ENCODE measurements around the gene CEACAM19.
"Not testable (repeated sequence)": the region's sequence is repeated elsewhere in the genome, so short reads cannot be mapped to it uniquely, and the experiment has no call there.

Gene CEACAM19

DNA sequence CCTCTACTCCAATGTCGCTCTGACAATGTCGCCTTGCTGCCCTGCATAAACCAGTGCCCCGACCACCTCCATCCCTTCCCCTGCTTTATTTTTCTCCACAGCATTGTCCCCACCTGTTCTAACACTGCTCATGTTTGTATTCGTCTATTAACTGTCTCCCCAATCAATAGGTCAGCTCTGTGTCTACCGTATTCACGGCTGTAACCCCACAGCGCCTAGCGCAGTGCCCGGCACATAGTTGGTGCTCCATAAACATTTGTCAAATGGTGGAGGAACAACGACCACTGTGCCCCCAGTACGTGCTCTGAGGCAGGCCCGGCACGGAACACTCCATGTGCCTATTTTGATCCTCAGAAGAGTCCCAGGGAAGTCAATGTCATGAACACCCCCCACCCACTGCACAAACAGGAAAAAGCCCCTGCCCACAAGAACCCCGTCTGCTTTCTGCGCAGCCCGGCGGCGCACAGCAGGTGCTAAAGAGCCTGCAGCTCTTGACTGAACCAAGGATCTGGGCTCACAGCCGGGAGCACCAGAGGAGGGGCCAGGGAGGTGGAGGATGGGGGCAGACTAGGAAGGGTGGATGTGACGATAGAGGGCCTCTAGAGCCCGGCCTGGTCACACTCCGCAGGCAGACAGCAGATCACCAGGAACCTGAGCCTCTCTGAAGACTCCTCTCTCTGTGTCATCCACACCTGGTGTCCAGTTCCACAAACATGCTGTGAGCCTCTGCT is 25.8 kb downstream of the CEACAM19 start:
- ATAC-seq, result no peak
- Mint-ChIP-seq H3K9me3 (no peaks in the 10 kb centered on the region), H3K27ac (peak overlapping the region; percentile 10), H3K4me3 (no peak overlapping the region), H3K4me1 (peaks cover 19% of the 10 kb centered on the region), H3K36me3 (ENCODE audit: low read depth) (no peaks in the 10 kb centered on the region), H3K27me3 (peaks cover 6% of the 10 kb centered on the region)
- no peak for DNase-seq

- Mint-ChIP-seq H3K27ac (no peak overlapping the region), H3K36me3 (ENCODE audit: low read depth) (no peaks in the 10 kb centered on the region), H3K4me1 (peaks cover 13% of the 10 kb centered on the region), H3K27me3 (peaks cover 6% of the 10 kb centered on the region), H3K4me3 (no peak overlapping the region), H3K9me3 (no peaks in the 10 kb centered on the region)
- DNase-seq, result no peak
- no peak for ATAC-seq
These were observed 26.4 kb downstream of the CEACAM19 start for GRCh38 chr19:44697670-44698034.

- no peaks in the 10 kb centered on the region for H3K36me3 Mint-ChIP-seq (ENCODE audit: low read depth)
- no peak within 1 kb of the TSS for H3K4me3 Mint-ChIP-seq
- DNase-seq (no peak), ATAC-seq (no peak)
- H3K4me1 Mint-ChIP-seq, result peaks cover 8% of the 10 kb centered on the region
- no peak within 1 kb of the TSS for H3K27ac Mint-ChIP-seq
- no peaks in the 10 kb centered on the region for H3K9me3 Mint-ChIP-seq
- peaks cover 6% of the 10 kb centered on the region for H3K27me3 Mint-ChIP-seq
These were observed 27.4 kb downstream of the CEACAM19 start, which contains the start of gene CEACAM16 for GRCh38 chr19:44698492-44699201. CEACAM16 (plus strand) TSS chr19:44699151; CDS start chr19:44701457, 2,306 bp downstream.

- Mint-ChIP-seq H3K27me3 (peaks cover 8% of the 10 kb centered on the region), H3K27ac (no peak overlapping the region), H3K9me3 (no peaks in the 10 kb centered on the region), H3K36me3 (ENCODE audit: low read depth) (no peaks in the 10 kb centered on the region), H3K4me1 (no peaks in the 10 kb centered on the region), H3K4me3 (no peak overlapping the region)
- DNase-seq (no peak), ATAC-seq (no peak)
These were observed 29.3 kb downstream of the CEACAM19 start for GRCh38 chr19:44700547-44700946.

GRCh38 chr19:44701228-44701627 is 29.9 kb downstream of the CEACAM19 start:
- Mint-ChIP-seq H3K4me1 (no peaks in the 10 kb centered on the region), H3K27me3 (peaks cover 8% of the 10 kb centered on the region), H3K4me3 (no peak overlapping the region), H3K36me3 (ENCODE audit: low read depth) (no peaks in the 10 kb centered on the region), H3K27ac (no peak overlapping the region), H3K9me3 (no peaks in the 10 kb centered on the region)
- DNase-seq, result no peak
- no peak for ATAC-seq

GRCh38 chr19:44702551-44703176 is 31.4 kb downstream of the CEACAM19 start:
- no peak for ATAC-seq
- Mint-ChIP-seq H3K27ac (no peak overlapping the region), H3K27me3 (peaks cover 2% of the 10 kb centered on the region), H3K4me1 (no peaks in the 10 kb centered on the region), H3K9me3 (no peaks in the 10 kb centered on the region), H3K36me3 (ENCODE audit: low read depth) (no peaks in the 10 kb centered on the region), H3K4me3 (no peak overlapping the region)
- DNase-seq, result no peak

DNA sequence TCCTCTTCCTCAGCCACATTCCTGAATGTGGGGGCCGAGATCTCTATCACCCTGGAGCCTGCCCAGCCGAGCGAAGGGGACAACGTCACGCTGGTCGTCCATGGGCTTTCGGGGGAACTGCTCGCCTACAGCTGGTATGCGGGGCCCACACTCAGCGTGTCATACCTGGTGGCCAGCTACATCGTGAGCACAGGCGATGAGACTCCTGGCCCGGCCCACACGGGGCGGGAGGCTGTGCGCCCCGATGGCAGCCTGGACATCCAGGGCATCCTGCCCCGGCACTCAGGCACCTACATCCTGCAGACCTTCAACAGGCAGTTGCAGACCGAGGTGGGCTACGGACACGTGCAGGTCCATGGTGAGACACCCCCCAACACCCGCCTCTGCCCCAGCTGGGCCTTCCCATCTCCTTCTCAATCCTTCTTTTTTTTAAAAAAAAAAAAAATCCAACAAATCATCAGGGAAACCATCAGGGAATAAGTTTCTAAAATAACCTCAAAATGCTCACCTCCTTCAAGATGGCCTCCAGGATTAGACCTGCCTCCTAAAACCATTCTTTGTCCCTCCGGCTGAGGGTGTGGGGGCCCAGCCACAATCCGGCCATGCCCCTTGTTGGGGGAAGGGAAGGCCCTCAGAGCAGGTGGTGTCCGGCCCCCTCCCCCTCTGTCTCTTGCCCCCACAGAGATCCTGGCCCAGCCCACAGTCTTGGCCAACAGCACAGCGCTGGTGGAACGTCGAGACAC is 32.2 kb downstream of the CEACAM19 start:
- H3K27me3 Mint-ChIP-seq, result peaks cover 2% of the 10 kb centered on the region
- no peaks in the 10 kb centered on the region for H3K9me3 Mint-ChIP-seq
- DNase-seq (no peak), ATAC-seq (no peak)
- H3K36me3 Mint-ChIP-seq (ENCODE audit: low read depth), result no peaks in the 10 kb centered on the region
- H3K27ac Mint-ChIP-seq, result no peak overlapping the region
- no peaks in the 10 kb centered on the region for H3K4me1 Mint-ChIP-seq
- H3K4me3 Mint-ChIP-seq, result no peak overlapping the region

GRCh38 chr19:44704982-44705381 is 33.7 kb downstream of the CEACAM19 start:
- Mint-ChIP-seq H3K4me3 (no peak overlapping the region), H3K27ac (no peak overlapping the region), H3K9me3 (no peaks in the 10 kb centered on the region), H3K4me1 (no peaks in the 10 kb centered on the region), H3K36me3 (ENCODE audit: low read depth) (no peaks in the 10 kb centered on the region), H3K27me3 (peaks cover 2% of the 10 kb centered on the region)
- ATAC-seq (no peak), DNase-seq (no peak)

- Mint-ChIP-seq H3K36me3 (ENCODE audit: low read depth) (no peaks in the 10 kb centered on the region), H3K4me3 (no peak overlapping the region)
These were observed 34.3 kb downstream of the CEACAM19 start for GRCh38 chr19:44705502-44706010.

DNA sequence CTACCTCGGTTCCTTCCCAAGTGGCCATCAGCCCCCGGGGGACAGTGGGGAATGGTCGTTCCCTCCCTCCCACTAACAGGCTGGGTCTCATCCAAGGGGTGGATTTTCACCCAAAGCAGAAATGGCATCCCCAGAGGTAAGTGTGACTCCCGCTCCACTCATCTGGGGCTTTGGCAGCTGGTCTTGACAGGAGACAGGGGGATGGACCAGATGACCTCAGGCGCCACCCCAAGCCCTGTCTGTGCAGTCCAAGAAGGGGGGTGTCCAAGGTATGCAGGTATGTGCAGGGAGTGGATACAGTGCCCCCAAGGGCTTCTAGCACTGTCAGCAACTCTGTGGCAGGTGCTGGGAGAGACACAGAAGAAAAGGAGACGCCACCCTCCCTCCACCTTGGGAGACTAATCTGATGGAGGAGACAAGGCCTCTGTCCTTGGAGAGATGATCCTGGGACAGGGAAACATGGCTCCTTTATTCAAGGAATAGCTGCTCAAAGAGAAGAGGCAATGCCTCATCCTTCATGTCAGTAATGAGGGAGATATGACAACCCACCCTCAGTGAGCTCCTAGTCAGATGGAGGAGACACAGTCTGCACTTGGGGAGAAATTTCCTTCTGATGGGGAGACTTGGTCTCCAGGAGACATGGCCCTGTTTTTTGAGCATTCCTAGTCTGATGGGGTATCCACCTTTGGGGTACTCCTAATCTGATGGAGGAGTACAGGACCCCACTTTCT is 35.4 kb downstream of the CEACAM19 start:
- Mint-ChIP-seq H3K4me1 (peaks cover 9% of the 10 kb centered on the region), H3K27me3 (peaks cover 2% of the 10 kb centered on the region), H3K9me3 (no peaks in the 10 kb centered on the region), H3K36me3 (ENCODE audit: low read depth) (no peaks in the 10 kb centered on the region), H3K27ac (no peak overlapping the region), H3K4me3 (no peak overlapping the region)
- DNase-seq, result no peak
- ATAC-seq, result no peak

More at GRCh38 chr19:44705502-44706010, 34.3 kb downstream of the CEACAM19 start:
- no peak for ATAC-seq
- H3K9me3 Mint-ChIP-seq, result no peaks in the 10 kb centered on the region
- no peak for DNase-seq
- H3K27ac Mint-ChIP-seq, result no peak overlapping the region
- peaks cover 2% of the 10 kb centered on the region for H3K27me3 Mint-ChIP-seq
- H3K4me1 Mint-ChIP-seq, result peaks cover 6% of the 10 kb centered on the region

- H3K27me3 Mint-ChIP-seq, result peaks cover 2% of the 10 kb centered on the region
- H3K9me3 Mint-ChIP-seq, result no peaks in the 10 kb centered on the region
- H3K4me1 Mint-ChIP-seq, result peaks cover 9% of the 10 kb centered on the region
- H3K27ac Mint-ChIP-seq, result no peak overlapping the region
- no peak overlapping the region for H3K4me3 Mint-ChIP-seq
- H3K36me3 Mint-ChIP-seq (ENCODE audit: low read depth), result no peaks in the 10 kb centered on the region
- ATAC-seq, result no peak
- DNase-seq, result no peak
These were observed 36.5 kb downstream of the CEACAM19 start for GRCh38 chr19:44707794-44708193.

GRCh38 chr19:44708940-44709339 is 37.7 kb downstream of the CEACAM19 start:
- DNase-seq (no peak), ATAC-seq (no peak)
- H3K27me3 Mint-ChIP-seq, result peaks cover 2% of the 10 kb centered on the region
- H3K36me3 Mint-ChIP-seq (ENCODE audit: low read depth), result no peaks in the 10 kb centered on the region
- H3K27ac Mint-ChIP-seq, result no peak overlapping the region
- no peaks in the 10 kb centered on the region for H3K9me3 Mint-ChIP-seq
- H3K4me1 Mint-ChIP-seq, result peaks cover 9% of the 10 kb centered on the region
- no peak overlapping the region for H3K4me3 Mint-ChIP-seq

GRCh38 chr19:44709434-44710266 is 38.4 kb downstream of the CEACAM19 start:
- not testable (repeated sequence) for H3K27me3 Mint-ChIP-seq; DNase-seq; H3K9me3 Mint-ChIP-seq; H3K4me1 Mint-ChIP-seq; H3K36me3 Mint-ChIP-seq (ENCODE audit: low read depth); H3K4me3 Mint-ChIP-seq; H3K27ac Mint-ChIP-seq; ATAC-seq
